GM12864 (cell line): Measurements from ENCODE around the gene CNN2.
A peak's percentile ranks its signal among the peaks of the same experiment; 100 is the strongest.
"Not testable (repeated sequence)": the region's sequence is repeated elsewhere in the genome, so short reads cannot be mapped to it uniquely, and the experiment has no call there.

Experiments
- DNase-seq: peaks from one replicate; pipeline ENCODE4 v3.0.0-alpha.2; 2011; ENCODE audit warnings: low read depth
- H3K4me3 ChIP-seq: 2 replicates; pipeline ENCODE4 v1.5.1; 2011; ENCODE audit warnings: mild to moderate bottlenecking, low read depth, low read length, control low read depth
- TF ChIP-seq, protein P1 (sequence below): IDR thresholded peaks from 2 replicates; pipeline ENCODE4 v1.5.1; 2011; ENCODE audit warnings: low read depth, mild to moderate bottlenecking, moderate library complexity, low read length, control low read depth, inconsistent platforms; ENCODE audit errors: missing control alignments

The CNN2 gene

DNA sequence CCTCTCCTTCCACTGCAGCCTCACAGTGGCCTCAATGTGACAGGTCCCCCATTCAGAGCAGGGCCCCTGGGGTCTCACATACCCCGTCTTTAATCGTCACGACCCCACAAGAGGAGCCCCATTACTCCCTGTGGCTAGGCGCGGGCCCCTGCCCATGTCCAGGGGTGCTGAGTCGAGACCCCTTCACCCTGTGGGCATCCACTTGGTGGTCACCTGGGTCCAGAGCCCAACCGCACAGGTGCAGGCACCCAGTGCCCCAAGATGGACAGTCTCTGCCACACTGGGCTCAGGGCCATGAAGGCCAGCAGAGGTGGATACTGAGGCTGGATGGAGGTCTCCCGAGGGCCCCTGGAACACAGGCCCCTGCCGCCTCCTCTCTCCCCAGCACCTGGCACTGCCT is 8.5 kb upstream of the CNN2 start:
- TF ChIP-seq, protein P1, sequence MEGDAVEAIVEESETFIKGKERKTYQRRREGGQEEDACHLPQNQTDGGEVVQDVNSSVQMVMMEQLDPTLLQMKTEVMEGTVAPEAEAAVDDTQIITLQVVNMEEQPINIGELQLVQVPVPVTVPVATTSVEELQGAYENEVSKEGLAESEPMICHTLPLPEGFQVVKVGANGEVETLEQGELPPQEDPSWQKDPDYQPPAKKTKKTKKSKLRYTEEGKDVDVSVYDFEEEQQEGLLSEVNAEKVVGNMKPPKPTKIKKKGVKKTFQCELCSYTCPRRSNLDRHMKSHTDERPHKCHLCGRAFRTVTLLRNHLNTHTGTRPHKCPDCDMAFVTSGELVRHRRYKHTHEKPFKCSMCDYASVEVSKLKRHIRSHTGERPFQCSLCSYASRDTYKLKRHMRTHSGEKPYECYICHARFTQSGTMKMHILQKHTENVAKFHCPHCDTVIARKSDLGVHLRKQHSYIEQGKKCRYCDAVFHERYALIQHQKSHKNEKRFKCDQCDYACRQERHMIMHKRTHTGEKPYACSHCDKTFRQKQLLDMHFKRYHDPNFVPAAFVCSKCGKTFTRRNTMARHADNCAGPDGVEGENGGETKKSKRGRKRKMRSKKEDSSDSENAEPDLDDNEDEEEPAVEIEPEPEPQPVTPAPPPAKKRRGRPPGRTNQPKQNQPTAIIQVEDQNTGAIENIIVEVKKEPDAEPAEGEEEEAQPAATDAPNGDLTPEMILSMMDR: no peak
- peak overlapping the region; percentile 91 for H3K4me3 ChIP-seq
- no peak for DNase-seq

DNA sequence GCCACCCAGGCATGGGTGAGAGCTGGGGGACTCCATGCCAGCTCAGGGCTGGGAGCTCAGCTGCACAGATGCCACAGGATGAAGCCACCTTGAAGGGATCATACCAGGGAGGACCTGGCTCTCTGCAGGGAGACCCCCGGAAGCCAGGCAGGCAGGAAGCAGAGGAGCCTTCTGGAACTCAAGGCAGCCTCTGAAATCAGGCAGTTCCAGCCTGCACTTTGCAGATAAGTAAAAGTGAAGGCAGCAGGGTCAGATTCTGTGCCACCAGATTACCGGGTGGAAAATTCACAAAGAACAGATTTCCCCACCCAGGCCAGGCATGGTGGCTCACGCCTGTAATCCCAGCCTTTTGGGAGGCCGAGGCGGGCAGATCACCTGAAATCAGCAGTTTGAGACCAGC is 8.0 kb upstream of the CNN2 start:
- TF ChIP-seq, protein P1: no peak
- H3K4me3 ChIP-seq: peak overlapping the region; percentile 91

DNA sequence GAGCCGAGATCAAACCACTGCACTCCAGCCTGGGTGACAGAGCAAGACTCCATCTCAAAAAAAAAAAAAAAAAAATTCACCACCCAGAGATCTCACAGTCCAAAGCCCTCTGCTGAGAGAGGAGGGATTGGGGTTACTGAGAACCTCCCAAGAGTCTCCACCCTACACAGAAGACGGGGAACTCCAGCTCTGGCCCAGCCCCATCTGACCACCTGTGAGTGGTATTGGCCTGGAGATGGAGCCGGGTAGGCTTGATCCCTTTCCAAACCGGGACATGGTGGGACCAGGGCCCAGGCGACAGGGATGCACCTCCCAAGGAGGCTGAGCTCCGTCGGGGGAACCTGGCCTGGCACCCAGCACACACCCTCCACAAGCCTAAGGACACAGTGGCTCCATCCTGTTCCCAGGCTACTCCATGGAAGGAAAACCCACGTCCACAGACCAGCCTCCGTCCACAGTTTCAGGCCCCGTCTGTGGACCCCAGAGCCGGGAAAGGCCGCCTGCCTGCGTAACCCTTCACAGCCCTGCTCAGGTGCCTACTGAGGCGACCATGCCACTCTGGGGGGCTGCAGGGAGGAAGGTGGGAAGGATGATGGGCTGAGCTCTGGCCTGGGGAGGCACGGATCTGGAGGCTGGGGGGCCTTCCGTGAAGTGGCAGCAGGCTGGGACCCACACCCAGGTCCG is 7.3 kb upstream of the CNN2 start:
- H3K4me3 ChIP-seq: peak overlapping the region; percentile 91
- no peak for DNase-seq
- TF ChIP-seq, protein P1: no peak

More for the DNA sequence above, 8.0 kb upstream of the CNN2 start:
- no peak for DNase-seq

DNA sequence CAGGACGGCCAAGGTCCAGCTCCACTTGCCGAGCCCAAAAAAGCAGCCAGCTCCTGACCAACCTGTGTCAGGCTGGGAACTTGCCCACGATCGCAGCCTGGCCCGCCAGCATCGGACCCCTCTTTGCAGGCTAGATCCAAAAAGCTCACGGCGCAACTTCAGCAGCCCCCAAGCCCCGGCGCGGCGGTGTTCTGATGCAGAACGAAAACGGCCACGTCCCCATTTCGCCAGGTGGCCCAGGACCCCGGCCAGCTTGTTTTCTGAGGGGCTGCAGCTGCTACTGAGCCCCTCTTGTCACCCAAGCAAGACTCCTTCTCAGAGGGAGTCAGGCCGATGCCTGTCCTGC is 6.8 kb upstream of the CNN2 start:
- TF ChIP-seq, protein P1: no peak
- DNase-seq: no peak
- peak overlapping the region; percentile 91 for H3K4me3 ChIP-seq

DNA sequence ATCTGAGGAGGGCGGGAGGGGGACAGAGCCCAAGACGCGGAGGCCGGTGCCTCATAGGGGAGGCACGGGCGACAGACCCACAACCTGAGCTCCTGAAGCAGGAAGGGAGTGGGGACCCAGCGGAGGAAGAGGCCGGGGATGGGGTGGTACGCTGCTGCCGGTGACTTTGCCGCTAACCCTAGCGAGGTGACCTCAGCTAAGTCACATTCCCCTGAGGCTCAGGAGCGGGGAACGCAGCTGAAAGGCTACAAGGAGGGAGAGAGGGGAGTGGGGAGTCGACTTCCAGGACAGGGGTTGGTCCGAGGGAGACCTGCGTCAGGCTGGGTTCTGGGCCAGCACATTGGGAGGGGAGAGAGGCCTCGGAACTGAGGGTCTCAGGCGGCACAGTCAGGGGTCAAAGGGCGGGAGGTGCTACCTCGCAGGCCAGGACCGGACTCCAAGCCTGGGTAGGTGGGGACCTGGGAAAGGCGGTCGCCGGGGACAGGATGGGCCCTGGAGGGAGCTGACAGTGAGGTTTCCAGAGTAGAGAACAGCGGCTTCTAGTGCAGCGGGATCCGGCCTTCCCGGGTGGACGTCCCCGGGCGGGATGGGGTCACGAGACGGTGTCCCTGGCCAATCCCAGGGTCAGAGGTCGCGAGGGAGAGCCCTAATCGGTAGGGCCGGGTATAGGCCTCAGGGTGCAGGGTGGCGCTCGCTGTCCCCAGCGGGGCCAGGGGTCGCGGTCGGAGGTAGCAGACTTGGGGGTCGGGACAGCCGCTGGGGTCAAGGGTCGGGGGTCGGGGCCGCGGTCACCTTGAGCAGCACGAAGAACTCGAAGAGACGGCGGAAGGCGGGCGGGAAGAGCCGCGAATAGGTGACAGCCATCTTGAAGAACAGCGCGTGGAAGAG is 6.2 kb upstream of the CNN2 start:
- H3K4me3 ChIP-seq: peak overlapping the region; percentile 91
- no peak for DNase-seq
- TF ChIP-seq, protein P1: no peak

DNA sequence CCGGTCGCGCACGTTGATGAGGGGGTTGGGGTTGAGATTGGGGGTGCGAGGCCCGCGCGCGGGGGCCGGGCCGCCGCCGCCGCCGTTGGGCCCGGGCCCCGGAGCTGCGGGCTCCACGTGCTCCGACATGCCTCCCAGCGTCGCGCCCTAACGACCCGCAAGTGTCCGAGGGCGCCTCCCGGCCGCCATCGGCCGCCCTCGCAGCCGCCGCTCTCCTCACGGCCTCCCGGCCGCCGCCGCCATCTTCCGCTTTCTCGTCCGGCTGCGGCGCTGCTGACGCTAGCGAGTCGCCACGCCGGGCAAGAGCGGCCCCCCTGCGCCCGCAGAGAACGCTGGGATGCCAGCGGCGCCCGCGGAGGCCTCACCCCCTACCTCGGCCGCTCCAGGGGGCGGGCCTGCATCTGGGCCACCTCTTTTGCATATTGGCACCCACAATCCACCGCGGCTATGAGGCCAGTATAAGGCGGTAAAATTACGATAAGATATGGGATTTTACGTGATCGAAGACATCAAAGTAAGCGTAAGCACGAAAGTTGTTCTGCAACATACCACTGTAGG is 5.5 kb upstream of the CNN2 start, which contains the start of gene TMEM259:
Gene TMEM259, minus strand, starts transcription at position 256 of the 558 bp plus-strand sequence. Its CDS starts 127 bp downstream, at position 129.
- TF ChIP-seq, protein P1: no peak
- DNase-seq: peak; percentile 85
- peak within 1 kb of the TSS; percentile 91 for H3K4me3 ChIP-seq

DNA sequence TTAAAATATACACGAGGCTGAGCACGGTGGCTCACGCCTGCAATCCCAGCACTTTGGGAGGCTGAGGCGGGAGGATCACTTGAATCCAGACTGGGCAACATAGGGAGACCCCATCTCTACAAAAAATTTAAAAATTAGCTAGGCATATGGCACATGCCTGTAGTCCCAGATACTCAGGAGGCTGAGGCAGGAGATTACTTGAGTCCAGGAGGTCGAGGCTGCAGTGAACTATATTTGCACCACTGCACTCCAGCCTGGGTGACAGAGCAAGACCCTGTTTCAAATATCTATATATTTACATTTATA is 2.6 kb upstream of the CNN2 start:
- not testable (repeated sequence) for H3K4me3 ChIP-seq, DNase-seq

DNA sequence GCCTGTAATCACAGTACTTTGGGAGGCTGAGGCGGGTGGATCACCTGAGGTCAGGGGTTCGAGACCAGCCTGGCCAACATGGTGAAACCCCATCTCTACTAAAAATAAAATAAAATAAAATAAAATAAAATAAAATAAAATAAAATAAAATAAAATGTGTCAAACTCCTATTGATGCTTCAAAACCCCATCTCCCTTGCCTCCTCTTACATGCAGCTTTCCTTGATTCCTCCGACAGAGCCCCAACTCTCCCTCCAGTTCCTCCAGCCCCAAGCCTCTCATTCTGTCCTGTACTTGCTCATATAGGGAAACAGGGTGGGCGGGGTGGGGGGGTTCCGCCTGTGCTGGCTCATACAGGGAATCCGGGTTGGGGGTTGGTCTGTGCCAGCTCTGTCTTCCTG is 1.3 kb upstream of the CNN2 start:
- not testable (repeated sequence) for DNase-seq, H3K4me3 ChIP-seq
